ENCODE results near the gene GLDN. TPM values are rescaled to one million over a fixed set of nuclear protein-coding genes. Genes with fewer than 3 reads are reported as not detected.
A peak's percentile ranks its signal among the peaks of the same experiment; 100 is the strongest.

The GLDN gene
- total and polyA plus RNA-seq, 2 experiments from 2014 or later: 0.29 to 2.8 TPM

GRCh38 chr15:51315726-51316125, 25.7 kb upstream of the GLDN start:
- no peak for TF ChIP-seq EZH2 (IDR thresholded peaks at IDR 0.05; ENCODE audit: insufficient read depth, poor library complexity, severe bottlenecking)
- no peak for TF ChIP-seq EZH2phosphoT487 (IDR thresholded peaks at IDR 0.05; ENCODE audit: insufficient read depth, low read depth)
- 91 to 93% methylated on average over 7 of the region's 7 CpGs for WGBS, 2 experiments (ENCODE audit: low coverage in 1 of 2, low lambda C conversion rate in 2 of 2, missing lambda C conversion rate in 2 of 2)
- Histone ChIP-seq H3K9me2 (ENCODE audit: insufficient read depth) (no peaks in the 10 kb centered on the region), H3K4me1 (ENCODE audit: insufficient read depth) (peaks cover 24% of the 10 kb centered on the region), H3K79me2 (ENCODE audit: insufficient read depth) (no peaks in the 10 kb centered on the region), H4K20me1 (ENCODE audit: insufficient read depth) (no peaks in the 10 kb centered on the region), H2AFZ (no peak overlapping the region), H3K9me3 (ENCODE audit: low read depth) (no peaks in the 10 kb centered on the region), H3K27ac (no peak overlapping the region), H3K4me2 (ENCODE audit: unreplicated experiment) (no peak overlapping the region), H3F3A (ENCODE audit: insufficient read depth) (peaks cover 25% of the 10 kb centered on the region; the same call in 1 of the 2 replicates), H3K36me3 (ENCODE audit: low read depth) (no peaks in the 10 kb centered on the region), H3K9ac (no peak overlapping the region), H3K27me3 (replicated peaks; ENCODE audit: insufficient read depth) (no peaks in the 10 kb centered on the region), H3K4me3 (no peak overlapping the region)
- DNase-seq: no peak
- in situ Hi-C loops (cut with MboI): no loop called here

- TF ChIP-seq EZH2phosphoT487 (IDR thresholded peaks at IDR 0.05; ENCODE audit: insufficient read depth, low read depth): no peak
- TF ChIP-seq EZH2 (IDR thresholded peaks at IDR 0.05; ENCODE audit: insufficient read depth, poor library complexity, severe bottlenecking): no peak
- Histone ChIP-seq H3K9me2 (ENCODE audit: insufficient read depth) (no peaks in the 10 kb centered on the region), H3K4me1 (ENCODE audit: insufficient read depth) (peaks cover 24% of the 10 kb centered on the region), H3F3A (ENCODE audit: insufficient read depth) (peaks cover 25% of the 10 kb centered on the region; the same call in 1 of the 2 replicates), H3K4me2 (ENCODE audit: unreplicated experiment) (no peak overlapping the region), H3K9me3 (ENCODE audit: low read depth) (no peaks in the 10 kb centered on the region), H4K20me1 (ENCODE audit: insufficient read depth) (no peaks in the 10 kb centered on the region), H3K9ac (no peak overlapping the region), H3K36me3 (ENCODE audit: low read depth) (no peaks in the 10 kb centered on the region), H3K27me3 (replicated peaks; ENCODE audit: insufficient read depth) (no peaks in the 10 kb centered on the region), H3K4me3 (no peak overlapping the region), H3K79me2 (ENCODE audit: insufficient read depth) (no peaks in the 10 kb centered on the region), H2AFZ (no peak overlapping the region), H3K27ac (no peak overlapping the region)
- no peak for DNase-seq
- WGBS, 2 experiments (ENCODE audit: low coverage in 1 of 2, low lambda C conversion rate in 2 of 2, missing lambda C conversion rate in 2 of 2): 88 to 92% methylated on average over 1 of the region's 1 CpG
- in situ Hi-C loops (cut with MboI): no loop called here
These were observed 24.8 kb upstream of the GLDN start for GRCh38 chr15:51316636-51317035.

- Histone ChIP-seq H3K4me3 (no peak overlapping the region), H3K79me2 (ENCODE audit: insufficient read depth) (no peaks in the 10 kb centered on the region), H3K9me2 (ENCODE audit: insufficient read depth) (no peaks in the 10 kb centered on the region), H3K4me1 (ENCODE audit: insufficient read depth) (peaks cover 15% of the 10 kb centered on the region), H3K9me3 (ENCODE audit: low read depth) (no peaks in the 10 kb centered on the region), H3K9ac (no peak overlapping the region), H3F3A (ENCODE audit: insufficient read depth) (peaks cover 21% of the 10 kb centered on the region; the same call in 1 of the 2 replicates), H4K20me1 (ENCODE audit: insufficient read depth) (no peaks in the 10 kb centered on the region), H3K4me2 (ENCODE audit: unreplicated experiment) (peak overlapping the region; percentile 16), H3K27me3 (replicated peaks; ENCODE audit: insufficient read depth) (no peaks in the 10 kb centered on the region), H3K36me3 (ENCODE audit: low read depth) (no peaks in the 10 kb centered on the region), H3K27ac (peak overlapping the region; percentile 25; the same call in 1 of the 2 replicates), H2AFZ (no peak overlapping the region)
- 21 to 31% methylated on average over 7 of the region's 7 CpGs for WGBS, 2 experiments (ENCODE audit: low coverage in 1 of 2, low lambda C conversion rate in 2 of 2, missing lambda C conversion rate in 2 of 2)
- in situ Hi-C loops (cut with MboI): no loop called here
- DNase-seq: peak; percentile 61
- 0 out of 2 replicates have a peak, but pooled peaks have one; percentile 62 for TF ChIP-seq EZH2phosphoT487 (IDR thresholded peaks at IDR 0.05; ENCODE audit: insufficient read depth, low read depth)
- no peak for TF ChIP-seq EZH2 (IDR thresholded peaks at IDR 0.05; ENCODE audit: insufficient read depth, poor library complexity, severe bottlenecking)
These were observed 22.9 kb upstream of the GLDN start for GRCh38 chr15:51318382-51319150.

- Histone ChIP-seq H3K27me3 (replicated peaks; ENCODE audit: insufficient read depth) (no peaks in the 10 kb centered on the region), H3K4me1 (ENCODE audit: insufficient read depth) (peaks cover 15% of the 10 kb centered on the region), H3K9me2 (ENCODE audit: insufficient read depth) (no peaks in the 10 kb centered on the region), H2AFZ (no peak overlapping the region), H3K79me2 (ENCODE audit: insufficient read depth) (no peaks in the 10 kb centered on the region), H4K20me1 (ENCODE audit: insufficient read depth) (no peaks in the 10 kb centered on the region), H3F3A (ENCODE audit: insufficient read depth) (peaks cover 21% of the 10 kb centered on the region; the same call in 1 of the 2 replicates), H3K4me3 (no peak overlapping the region), H3K4me2 (ENCODE audit: unreplicated experiment) (no peak overlapping the region), H3K36me3 (ENCODE audit: low read depth) (no peaks in the 10 kb centered on the region), H3K27ac (no peak overlapping the region), H3K9me3 (ENCODE audit: low read depth) (no peaks in the 10 kb centered on the region), H3K9ac (no peak overlapping the region)
- TF ChIP-seq EZH2 (IDR thresholded peaks at IDR 0.05; ENCODE audit: insufficient read depth, poor library complexity, severe bottlenecking) (no peak), EZH2phosphoT487 (IDR thresholded peaks at IDR 0.05; ENCODE audit: insufficient read depth, low read depth) (no peak)
- no peak for DNase-seq
- in situ Hi-C loops (cut with MboI): no loop called here
- WGBS, 2 experiments (ENCODE audit: low coverage in 1 of 2, low lambda C conversion rate in 2 of 2, missing lambda C conversion rate in 2 of 2): 66 to 73% methylated on average over 2 of the region's 2 CpGs
These were observed 21.9 kb upstream of the GLDN start for GRCh38 chr15:51319539-51319938.

All from GM23248 (cell line).